ENCODE measurements around the gene ZNF564. TPM values are rescaled to one million over a fixed set of nuclear protein-coding genes. Genes with fewer than 3 reads are reported as not detected.

ZNF564 gene
- total and polyA plus RNA-seq, 2 of the 8 experiments (the other 6 are each of a cell fraction or from before 2014, with no cell fraction given): 0.89 to 10.4 TPM

DNA sequence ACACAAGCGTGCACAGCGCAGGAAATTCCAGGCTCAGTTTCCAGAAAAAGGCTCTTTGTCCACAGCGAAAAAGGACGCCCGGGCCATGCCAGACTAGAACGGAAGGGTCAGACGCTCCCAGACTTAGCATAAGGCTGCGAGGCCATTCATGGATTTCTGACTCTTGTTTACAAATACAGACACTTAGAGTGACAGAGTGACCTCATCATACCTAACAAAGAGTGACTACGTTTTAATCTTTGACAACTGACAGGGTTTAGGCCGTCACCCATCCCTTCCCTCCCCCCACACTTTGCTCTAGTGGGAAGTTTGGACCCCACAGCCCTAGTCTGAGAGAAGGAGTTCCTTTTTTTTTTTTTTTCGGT, 66.2 kb downstream of the ZNF564 start (continued):
- TF ChIP-seq CHD7 (IDR thresholded peaks at IDR 0.05; ENCODE audit: insufficient replicate concordance, low read length): no peak
- TF ChIP-seq SUZ12 (IDR thresholded peaks at IDR 0.05; ENCODE audit: low read length): no peak
- TF ChIP-seq SAP30 (IDR thresholded peaks at IDR 0.05; ENCODE audit: insufficient read depth, insufficient replicate concordance, low read length): no peak
- TF ChIP-seq NRF1 (IDR thresholded peaks at IDR 0.05; ENCODE audit: low read depth, low read length): no peak
- no peak for TF ChIP-seq POU5F1 (IDR thresholded peaks at IDR 0.05; ENCODE audit: low read depth, low read length)
- TF ChIP-seq, protein P1, sequence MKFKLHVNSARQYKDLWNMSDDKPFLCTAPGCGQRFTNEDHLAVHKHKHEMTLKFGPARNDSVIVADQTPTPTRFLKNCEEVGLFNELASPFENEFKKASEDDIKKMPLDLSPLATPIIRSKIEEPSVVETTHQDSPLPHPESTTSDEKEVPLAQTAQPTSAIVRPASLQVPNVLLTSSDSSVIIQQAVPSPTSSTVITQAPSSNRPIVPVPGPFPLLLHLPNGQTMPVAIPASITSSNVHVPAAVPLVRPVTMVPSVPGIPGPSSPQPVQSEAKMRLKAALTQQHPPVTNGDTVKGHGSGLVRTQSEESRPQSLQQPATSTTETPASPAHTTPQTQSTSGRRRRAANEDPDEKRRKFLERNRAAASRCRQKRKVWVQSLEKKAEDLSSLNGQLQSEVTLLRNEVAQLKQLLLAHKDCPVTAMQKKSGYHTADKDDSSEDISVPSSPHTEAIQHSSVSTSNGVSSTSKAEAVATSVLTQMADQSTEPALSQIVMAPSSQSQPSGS (IDR thresholded peaks at IDR 0.05; ENCODE audit: low read length): no peak
- no peak for TF ChIP-seq MAFK (IDR thresholded peaks at IDR 0.05; ENCODE audit: low read depth, low read length)
- TF ChIP-seq BACH1 (IDR thresholded peaks at IDR 0.05; ENCODE audit: low read length): no peak
- TF ChIP-seq HDAC6 (IDR thresholded peaks at IDR 0.05; ENCODE audit: low read depth, low read length): no peak
